ENCODE measurements around the gene SLC15A4. TPM values are rescaled to one million over a fixed set of nuclear protein-coding genes. Genes with fewer than 3 reads are reported as not detected.

Gene SLC15A4
- total and polyA plus RNA-seq, 2 donors (not counting 3 experiments of a cell fraction or from before 2014, with no cell fraction given), result 19.6 to 24.5 TPM

- Histone ChIP-seq H3K27me3 (ENCODE audit: control insufficient read depth in 2 of 2, insufficient read depth in 2 of 2, low read length in 2 of 2) (no peaks in the 10 kb centered on the region), H3K4me1 (ENCODE audit: control insufficient read depth, extremely low read depth, insufficient read depth, low read length) (peaks cover 30% of the 10 kb centered on the region), H3K9ac (replicated peaks; ENCODE audit: extremely low read depth, insufficient read depth, low read length) (no peak overlapping the region), H4K20me1 (replicated peaks; ENCODE audit: control insufficient read depth, extremely low read depth, insufficient read depth, low read length) (no peaks in the 10 kb centered on the region), H3K4me3 (replicated peaks in 1 of 3; ENCODE audit: insufficient read depth in 1 of 3, low read depth in 1 of 3, low read length in 3 of 3) (no peak overlapping the region), H2AFZ (ENCODE audit: low read depth, low read length) (no peak overlapping the region), H3K79me2 (ENCODE audit: control insufficient read depth, insufficient read depth, low read length) (no peaks in the 10 kb centered on the region), H3K9me1 (replicated peaks; ENCODE audit: control insufficient read depth, extremely low read depth, insufficient read depth, low read length) (no peaks in the 10 kb centered on the region), H3K4me2 (ENCODE audit: insufficient read depth, low read length) (no peak overlapping the region), H3K27ac (ENCODE audit: insufficient read depth, low read depth, low read length) (no peak overlapping the region), H3K36me3 (ENCODE audit: control insufficient read depth in 2 of 2, extremely low read depth in 1 of 2, insufficient read depth in 2 of 2, low read length in 2 of 2) (peaks cover 2 to 7% of the 10 kb centered on the region in 2 experiments), H3K9me3 (replicated peaks; ENCODE audit: control insufficient read depth, insufficient read depth, low read length) (no peaks in the 10 kb centered on the region)
- dilution Hi-C loops (cut with MboI; ENCODE audit: extremely low pct_ligation_motif_present, low sequenced_read_pairs), result no loop called here
- CTCF ChIA-PET, result interaction anchor here (1.7 kb wide), 1 partner anchor 10 kb away, joined by 4 read pairs; no protein-coding TSS in a partner anchor
- POLR2A ChIA-PET, result no interaction called here
- no peak for FAIRE-seq
- no TSS peak for BruUV-seq (replicated peaks)
- no peak for DNase-seq (ENCODE audit: low read depth, low spot score)
- TF ChIP-seq MYC (IDR thresholded peaks at IDR 0.05; ENCODE audit: low read depth, low read length), result no peak
- no peak for TF ChIP-seq CTCF (IDR thresholded peaks at IDR 0.05; ENCODE audit: extremely low read depth in 1 of 2, insufficient read depth in 1 of 2, low read depth in 1 of 2, low read length in 2 of 2)
- no peak for TF ChIP-seq JUN (IDR thresholded peaks at IDR 0.05; ENCODE audit: borderline replicate concordance, insufficient read depth, insufficient read length, low read depth)
- TF ChIP-seq, protein P1, sequence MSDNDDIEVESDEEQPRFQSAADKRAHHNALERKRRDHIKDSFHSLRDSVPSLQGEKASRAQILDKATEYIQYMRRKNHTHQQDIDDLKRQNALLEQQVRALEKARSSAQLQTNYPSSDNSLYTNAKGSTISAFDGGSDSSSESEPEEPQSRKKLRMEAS (IDR thresholded peaks at IDR 0.05; ENCODE audit: insufficient read depth, insufficient read length), result no peak
- no peak for TF ChIP-seq POLR2AphosphoS5 (IDR thresholded peaks at IDR 0.05; ENCODE audit: insufficient read depth, low read depth, low read length)
- intact Hi-C loops (cut with micrococcal nuclease), result no loop called here
Observed at GRCh38 chr12:128791395-128792322, 32.1 kb downstream of the SLC15A4 start.

All from endothelial cell of umbilical vein (primary cell).